H9 (cell line): ENCODE results near the gene NCAM2. TPM values are rescaled to one million over a fixed set of nuclear protein-coding genes. Genes with fewer than 3 reads are reported as not detected.

ENCODE experiments used
- DNase-seq: peaks from one replicate; pipeline ENCODE4 v3.0.0-alpha.2; 2017
- H2AFZ ChIP-seq: one replicate; pipeline ENCODE4 v1.6.1; 2013; ENCODE audit warnings: mild to moderate bottlenecking, low read length, control low read depth, moderate library complexity
- H2AK5ac ChIP-seq: 2 replicates; pipeline ENCODE4 v1.6.1; 2013; ENCODE audit warnings: low read length, control low read depth, mixed read lengths; ENCODE audit not compliant: insufficient read length
- H2BK120ac ChIP-seq: one replicate; pipeline ENCODE4 v1.6.1; 2013; ENCODE audit warnings: low read depth, mild to moderate bottlenecking, low read length, control low read depth, inconsistent platforms; ENCODE audit not compliant: poor library complexity, severe bottlenecking
- H2BK12ac ChIP-seq: 2 replicates; pipeline ENCODE4 v1.6.1; 2013; ENCODE audit warnings: low read length, control low read depth, mixed read lengths, low read depth; ENCODE audit not compliant: insufficient read length
- H2BK15ac ChIP-seq: 2 replicates; pipeline ENCODE4 v1.6.1; 2013; ENCODE audit warnings: low read depth, low read length, control low read depth
- H2BK20ac ChIP-seq: one replicate; pipeline ENCODE4 v1.6.1; 2013; ENCODE audit warnings: low read depth, mild to moderate bottlenecking, low read length, control low read depth, inconsistent platforms; ENCODE audit not compliant: poor library complexity, severe bottlenecking
- H2BK5ac ChIP-seq: 2 replicates; pipeline ENCODE4 v1.6.1; 2013; ENCODE audit warnings: low read length, control low read depth, mixed read lengths; ENCODE audit not compliant: insufficient read length
- H3K14ac ChIP-seq: 2 replicates; pipeline ENCODE4 v1.6.1; 2013; ENCODE audit warnings: low read length, control low read depth; ENCODE audit not compliant: insufficient read depth
- H3K18ac ChIP-seq: 2 replicates; pipeline ENCODE4 v1.6.1; 2013; ENCODE audit warnings: low read depth, mild to moderate bottlenecking, mixed read lengths, low read length, control low read depth; ENCODE audit not compliant: insufficient read length
- H3K23ac ChIP-seq: 2 replicates; pipeline ENCODE4 v1.6.1; 2013; ENCODE audit warnings: low read length, control low read depth, mixed read lengths, low read depth; ENCODE audit not compliant: insufficient read length
- H3K23me2 ChIP-seq: 2 replicates; pipeline ENCODE4 v1.6.1; 2013; ENCODE audit warnings: low read depth, mild to moderate bottlenecking, mixed read lengths, low read length, control low read depth; ENCODE audit not compliant: insufficient read length, poor library complexity, severe bottlenecking
- H3K27ac ChIP-seq: 2 replicates; pipeline ENCODE4 v1.5.1; 2013; ENCODE audit warnings: low read length, control low read depth, mixed read lengths, low read depth; ENCODE audit not compliant: insufficient read length
- H3K27me3 ChIP-seq: 2 replicates; pipeline ENCODE4 v1.6.1; 2013; ENCODE audit warnings: low read length, control low read depth, inconsistent platforms; ENCODE audit not compliant: insufficient read depth
- H3K4ac ChIP-seq: 2 replicates; pipeline ENCODE4 v1.6.1; 2013; ENCODE audit warnings: low read depth, mild to moderate bottlenecking, control low read depth, inconsistent platforms, low read length, moderate library complexity
- H3K4me1 ChIP-seq: 2 replicates; pipeline ENCODE4 v1.6.1; 2013; ENCODE audit warnings: low read length, control low read depth, inconsistent platforms; ENCODE audit not compliant: insufficient read depth
- H3K4me2 ChIP-seq: 2 replicates; pipeline ENCODE4 v1.6.1; 2013; ENCODE audit warnings: low read length, control low read depth, mixed read lengths; ENCODE audit not compliant: insufficient read length, insufficient read depth
- H3K56ac ChIP-seq: 2 replicates; pipeline ENCODE4 v1.6.1; 2013; ENCODE audit warnings: low read depth, mild to moderate bottlenecking, mixed read lengths, low read length, control low read depth; ENCODE audit not compliant: insufficient read length
- H3K79me1 ChIP-seq: 2 replicates; pipeline ENCODE4 v1.6.1; 2013; ENCODE audit warnings: low read depth, mild to moderate bottlenecking, moderate library complexity, low read length, control low read depth, inconsistent platforms; ENCODE audit not compliant: insufficient read depth, poor library complexity, severe bottlenecking
- H3K79me2 ChIP-seq: 2 replicates; pipeline ENCODE4 v1.6.1; 2013; ENCODE audit warnings: low read length, control low read depth, inconsistent platforms; ENCODE audit not compliant: insufficient read depth
- H3K9ac ChIP-seq: 2 replicates; pipeline ENCODE4 v1.6.1; 2013; ENCODE audit warnings: low read length, control low read depth, mixed read lengths; ENCODE audit not compliant: insufficient read length; ENCODE audit errors: extremely low read depth
- H3K9me3 ChIP-seq: one replicate; pipeline ENCODE4 v1.6.1; 2013; ENCODE audit warnings: low read depth, low read length, inconsistent platforms; ENCODE audit not compliant: control insufficient read depth
- H3T11ph ChIP-seq: one replicate; pipeline ENCODE4 v1.6.1; 2013; ENCODE audit warnings: mild to moderate bottlenecking, low read length, control low read depth, inconsistent platforms
- H4K20me1 ChIP-seq: one replicate; pipeline ENCODE4 v1.6.1; 2013; ENCODE audit not compliant: control insufficient read depth, insufficient read length, insufficient read depth
- H4K5ac ChIP-seq: 2 replicates; pipeline ENCODE4 v1.6.1; 2013; ENCODE audit warnings: low read depth, mild to moderate bottlenecking, mixed read lengths, low read length, control low read depth; ENCODE audit not compliant: insufficient read length
- H4K8ac ChIP-seq: replicated peaks from 2 replicates; pipeline ENCODE4 v1.6.1; 2013; ENCODE audit warnings: low read length, control low read depth, mixed read lengths, low read depth; ENCODE audit not compliant: insufficient read length
- H4K91ac ChIP-seq: 2 replicates; pipeline ENCODE4 v1.6.1; 2013; ENCODE audit warnings: low read depth, mild to moderate bottlenecking, moderate library complexity, mixed read lengths, low read length, control low read depth; ENCODE audit not compliant: insufficient read length
- H3K27ac Mint-ChIP-seq, 3 experiments: 2 replicates in 2 of 3; 3 replicates in 1 of 3; pipeline ENCODE4 v1.8.0; 2020 to 2021; ENCODE audit warnings: mixed read lengths in 3 of 3, mild to moderate bottlenecking in 1 of 3, moderate library complexity in 1 of 3
- H3K27me3 Mint-ChIP-seq: 2 replicates; pipeline ENCODE4 v1.8.0; 2021; ENCODE audit warnings: low read depth, mild to moderate bottlenecking, moderate library complexity, mixed read lengths
- H3K36me3 Mint-ChIP-seq, 3 experiments: 2 replicates in 2 of 3; 3 replicates in 1 of 3; pipeline ENCODE4 v1.8.0; 2020 to 2021; ENCODE audit warnings: low read depth in 3 of 3, mixed read lengths in 3 of 3; ENCODE audit not compliant: insufficient read depth in 1 of 3
- H3K4me1 Mint-ChIP-seq, 2 experiments: 2 replicates each; pipeline ENCODE4 v1.8.0; 2020; ENCODE audit warnings: mixed read lengths in 2 of 2
- H3K4me3 Mint-ChIP-seq, 2 experiments: 2 replicates in 1 of 2; 3 replicates in 1 of 2; pipeline ENCODE4 v1.8.0; 2020 to 2021; ENCODE audit warnings: mild to moderate bottlenecking in 2 of 2, mixed read lengths in 2 of 2, moderate library complexity in 1 of 2
- H3K9me3 Mint-ChIP-seq, 2 experiments: 2 replicates in 1 of 2; 3 replicates in 1 of 2; pipeline ENCODE4 v1.8.0; 2020; ENCODE audit warnings: mild to moderate bottlenecking in 2 of 2, mixed read lengths in 2 of 2, moderate library complexity in 1 of 2
- CTCF ChIP-seq: fragments of 200-600 bp; sonication (generic); conservative IDR thresholded peaks from 3 replicates; pipeline ENCODE4 v1.8.0; 2021; ENCODE audit warnings: antibody characterized with exemption, mild to moderate bottlenecking
- WGBS: extraction: QIAGEN DNeasy Blood & Tissue Kit; methylation state at CpG from one replicate; pipeline ENCODE4 v1.1.7; 2013; ENCODE audit warnings: missing lambda C conversion rate, low lambda C conversion rate, mixed read lengths; ENCODE audit not compliant: insufficient read length; ENCODE audit errors: extremely low coverage; 5-methylcytosine and 5-hydroxymethylcytosine counted together
- total RNA-seq: library from RNA; stranded (reverse); gene quantifications from 2 replicates; pipeline ENCODE4 v1.2.1, GENCODE V29; 2021

Gene NCAM2
- total RNA-seq, 1 experiment from 2014 or later, result 2.2 TPM

- no peak overlapping the region for H3K4me2 ChIP-seq
- no peak overlapping the region for H3K56ac ChIP-seq
- H2BK12ac ChIP-seq, result no peak overlapping the region
- H4K5ac ChIP-seq, result no peak overlapping the region
- no peaks in the 10 kb centered on the region for H3K79me1 ChIP-seq
- H3K36me3 Mint-ChIP-seq, result peaks cover 0 to 1% (median 0%) of the 10 kb centered on the region in 3 experiments; a peak in 1 of 7 replicates
- peaks cover 4% of the 10 kb centered on the region; the same call in 1 of the 2 replicates for H3K4me1 ChIP-seq
- no peak for DNase-seq
- H2AK5ac ChIP-seq, result no peak overlapping the region
- H3K4me3 Mint-ChIP-seq, result no peak overlapping the region; a peak in 1 of 5 replicates
- no peaks in the 10 kb centered on the region for H3K27me3 ChIP-seq
- H3K27ac ChIP-seq, result no peak overlapping the region
- no peaks in the 10 kb centered on the region for H3K79me2 ChIP-seq
- no peaks in the 10 kb centered on the region for H3K27me3 Mint-ChIP-seq
- H4K20me1 ChIP-seq, result no peaks in the 10 kb centered on the region
- H3K14ac ChIP-seq, result no peak overlapping the region
- H3K27ac Mint-ChIP-seq, result peak overlapping the region in 1 of 3 experiments; percentile 1; a peak in 1 of 7 replicates
- H3T11ph ChIP-seq, result no peak overlapping the region
- WGBS, result no CpG with 5 or more reads among the region's 3 CpGs
- no peak overlapping the region for H3K9ac ChIP-seq
- no peak overlapping the region for H2BK15ac ChIP-seq
- H3K23ac ChIP-seq, result no peak overlapping the region
- TF ChIP-seq CTCF, result no peak
- H3K23me2 ChIP-seq, result no peaks in the 10 kb centered on the region
- no peak overlapping the region for H2BK5ac ChIP-seq
- H3K9me3 ChIP-seq, result no peaks in the 10 kb centered on the region
- no peak overlapping the region for H2BK120ac ChIP-seq
- H4K91ac ChIP-seq, result no peak overlapping the region
- H3K18ac ChIP-seq, result no peak overlapping the region
- no peaks in the 10 kb centered on the region for H3K9me3 Mint-ChIP-seq
- no peak overlapping the region for H3K4ac ChIP-seq
- H3K4me1 Mint-ChIP-seq, result peaks cover 25 to 28% of the 10 kb centered on the region in 2 experiments
- H2BK20ac ChIP-seq, result no peak overlapping the region
- no peak overlapping the region for H4K8ac ChIP-seq
- H2AFZ ChIP-seq, result no peak overlapping the region
Observed at GRCh38 chr21:21010228-21010627, 12.0 kb downstream of the NCAM2 start.
